ENCODE data around the gene ITPR3. TPM values are rescaled to one million over a fixed set of nuclear protein-coding genes. Genes with fewer than 3 reads are reported as not detected.

ITPR3 gene
- total RNA-seq, 2 experiments from 2014 or later = 54.2 to 55.1 TPM

GRCh38 chr6:33633084-33633461 lies 12.0 kb downstream of the ITPR3 start:
- Mint-ChIP-seq H3K36me3 (ENCODE audit: low read depth) (peaks cover 40% of the 10 kb centered on the region), H3K9me3 (no peaks in the 10 kb centered on the region), H3K4me3 (peak overlapping the region; percentile 63), H3K27ac (peak overlapping the region; percentile 44), H3K27me3 (no peaks in the 10 kb centered on the region), H3K4me1 (peaks cover 75% of the 10 kb centered on the region)
- ChIA-PET CTCF (interaction anchor here (1.7 to 3.1 kb wide), 2 partner anchors 43 to 45 kb away, joined by 6 to 11 read pairs; no protein-coding TSS in a partner anchor), POLR2A (interaction anchor here (1.0 to 4.0 kb wide), 3 partner anchors 10 to 43 kb away, joined by 3 to 26 read pairs (median 5); partner anchors contain the start of gene ITPR3)
- no peak for DNase-seq

- H3K27ac Mint-ChIP-seq = no peak overlapping the region
- H3K9me3 Mint-ChIP-seq = no peaks in the 10 kb centered on the region
- peaks cover 75% of the 10 kb centered on the region for H3K4me1 Mint-ChIP-seq
- ChIA-PET POLR2A (interaction anchor here (1.0 to 4.1 kb wide), 7 partner anchors 9 to 64 kb away, joined by 3 to 26 read pairs (median 5); partner anchors contain the start of gene ITPR3), CTCF (interaction anchor here (0.6 to 3.1 kb wide), 5 partner anchors 26 to 383 kb away, joined by 3 to 11 read pairs (median 5); no protein-coding TSS in a partner anchor)
- H3K27me3 Mint-ChIP-seq = no peaks in the 10 kb centered on the region
- H3K4me3 Mint-ChIP-seq = peak overlapping the region; percentile 63
- peaks cover 40% of the 10 kb centered on the region for H3K36me3 Mint-ChIP-seq (ENCODE audit: low read depth)
- DNase-seq = peak; percentile 70
Observed at GRCh38 chr6:33633462-33634158, 12.5 kb downstream of the ITPR3 start.

GRCh38 chr6:33634161-33634727 lies 13.1 kb downstream of the ITPR3 start:
- CTCF ChIA-PET = interaction anchor here (0.6 to 3.1 kb wide), 4 partner anchors 27 to 383 kb away, joined by 3 to 11 read pairs (median 4); no protein-coding TSS in a partner anchor
- Mint-ChIP-seq H3K27me3 (no peaks in the 10 kb centered on the region), H3K9me3 (no peaks in the 10 kb centered on the region), H3K36me3 (ENCODE audit: low read depth) (peaks cover 40% of the 10 kb centered on the region), H3K27ac (no peak overlapping the region), H3K4me1 (peaks cover 75% of the 10 kb centered on the region), H3K4me3 (peak overlapping the region; percentile 53)
- POLR2A ChIA-PET = interaction anchor here (1.0 to 4.1 kb wide), 5 partner anchors 9 to 63 kb away, joined by 3 to 17 read pairs (median 5); partner anchors contain the start of gene ITPR3
- no peak for DNase-seq

- Mint-ChIP-seq H3K27ac (no peak overlapping the region), H3K36me3 (ENCODE audit: low read depth) (peaks cover 45% of the 10 kb centered on the region), H3K4me3 (peak overlapping the region; percentile 36), H3K9me3 (no peaks in the 10 kb centered on the region), H3K4me1 (peaks cover 78% of the 10 kb centered on the region), H3K27me3 (no peaks in the 10 kb centered on the region)
- no peak for DNase-seq
- ChIA-PET POLR2A (interaction anchor here (2.1 to 4.1 kb wide), 2 partner anchors 14 to 56 kb away, joined by 7 to 17 read pairs; partner anchors contain the start of gene ITPR3), CTCF (interaction anchor here (1.6 to 3.1 kb wide), 2 partner anchors 45 to 66 kb away, joined by 5 to 11 read pairs; no protein-coding TSS in a partner anchor)
Observed at GRCh38 chr6:33634946-33635345, 13.8 kb downstream of the ITPR3 start.

GRCh38 chr6:33636655-33637054 lies 15.5 kb downstream of the ITPR3 start:
- Mint-ChIP-seq H3K9me3 (no peaks in the 10 kb centered on the region), H3K27me3 (no peaks in the 10 kb centered on the region), H3K36me3 (ENCODE audit: low read depth) (peaks cover 41% of the 10 kb centered on the region), H3K4me1 (peaks cover 67% of the 10 kb centered on the region), H3K4me3 (no peak overlapping the region), H3K27ac (no peak overlapping the region)
- no peak for DNase-seq
- CTCF ChIA-PET = no interaction called here
- POLR2A ChIA-PET = interaction anchor here (4.1 kb wide), 1 partner anchor 16 kb away, joined by 17 read pairs; the partner anchor contains the start of gene ITPR3

GRCh38 chr6:33638556-33638955 lies 17.4 kb downstream of the ITPR3 start:
- no peaks in the 10 kb centered on the region for H3K9me3 Mint-ChIP-seq
- H3K27me3 Mint-ChIP-seq = no peaks in the 10 kb centered on the region
- DNase-seq = no peak
- H3K36me3 Mint-ChIP-seq (ENCODE audit: low read depth) = peaks cover 43% of the 10 kb centered on the region
- ChIA-PET CTCF (no interaction called here), POLR2A (no interaction called here)
- H3K27ac Mint-ChIP-seq = peak overlapping the region; percentile 60
- H3K4me1 Mint-ChIP-seq = peaks cover 55% of the 10 kb centered on the region
- no peak overlapping the region for H3K4me3 Mint-ChIP-seq

GRCh38 chr6:33639559-33639958 lies 18.4 kb downstream of the ITPR3 start:
- Mint-ChIP-seq H3K4me3 (no peak overlapping the region), H3K36me3 (ENCODE audit: low read depth) (peaks cover 36% of the 10 kb centered on the region), H3K27ac (no peak overlapping the region), H3K9me3 (no peaks in the 10 kb centered on the region), H3K4me1 (peaks cover 47% of the 10 kb centered on the region), H3K27me3 (no peaks in the 10 kb centered on the region)
- ChIA-PET POLR2A (no interaction called here), CTCF (interaction anchor here (0.6 kb wide), 1 partner anchor 61 kb away, joined by 3 read pairs; no protein-coding TSS in a partner anchor)
- DNase-seq = no peak

GRCh38 chr6:33640361-33640760 lies 19.2 kb downstream of the ITPR3 start:
- ChIA-PET POLR2A (no interaction called here), CTCF (interaction anchor here (0.5 kb wide), 1 partner anchor 42 kb away, joined by 4 read pairs; no protein-coding TSS in a partner anchor)
- Mint-ChIP-seq H3K27ac (no peak overlapping the region), H3K4me1 (peaks cover 41% of the 10 kb centered on the region), H3K9me3 (no peaks in the 10 kb centered on the region), H3K4me3 (no peak overlapping the region), H3K36me3 (ENCODE audit: low read depth) (peaks cover 34% of the 10 kb centered on the region), H3K27me3 (no peaks in the 10 kb centered on the region)
- DNase-seq = no peak

- Mint-ChIP-seq H3K4me3 (no peak overlapping the region), H3K27me3 (no peaks in the 10 kb centered on the region), H3K4me1 (peaks cover 39% of the 10 kb centered on the region), H3K27ac (no peak overlapping the region), H3K9me3 (no peaks in the 10 kb centered on the region), H3K36me3 (ENCODE audit: low read depth) (peaks cover 35% of the 10 kb centered on the region)
- CTCF ChIA-PET = no interaction called here
- POLR2A ChIA-PET = no interaction called here
- DNase-seq = no peak
Observed at GRCh38 chr6:33641144-33641543, 20.0 kb downstream of the ITPR3 start.

GRCh38 chr6:33641602-33642001 lies 20.5 kb downstream of the ITPR3 start:
- H3K27me3 Mint-ChIP-seq = no peaks in the 10 kb centered on the region
- no peak overlapping the region for H3K4me3 Mint-ChIP-seq
- ChIA-PET CTCF (no interaction called here), POLR2A (no interaction called here)
- H3K4me1 Mint-ChIP-seq = peaks cover 38% of the 10 kb centered on the region
- H3K27ac Mint-ChIP-seq = peak overlapping the region; percentile 9
- H3K9me3 Mint-ChIP-seq = no peaks in the 10 kb centered on the region
- DNase-seq = no peak
- H3K36me3 Mint-ChIP-seq (ENCODE audit: low read depth) = peaks cover 31% of the 10 kb centered on the region

GRCh38 chr6:33642897-33643296 lies 21.8 kb downstream of the ITPR3 start:
- H3K36me3 Mint-ChIP-seq (ENCODE audit: low read depth) = peaks cover 35% of the 10 kb centered on the region

GRCh38 chr6:33651403-33651802 lies 30.3 kb downstream of the ITPR3 start:
- CTCF ChIA-PET = interaction anchor here (1.2 kb wide), 1 partner anchor 44 kb away, joined by 3 read pairs; no protein-coding TSS in a partner anchor
- H3K4me3 Mint-ChIP-seq = no peak overlapping the region
- H3K27ac Mint-ChIP-seq = no peak overlapping the region
- POLR2A ChIA-PET = interaction anchor here (0.8 kb wide), 1 partner anchor 32 kb away, joined by 3 read pairs; no protein-coding TSS in a partner anchor
- H3K9me3 Mint-ChIP-seq = no peaks in the 10 kb centered on the region
- H3K27me3 Mint-ChIP-seq = no peaks in the 10 kb centered on the region
- H3K36me3 Mint-ChIP-seq (ENCODE audit: low read depth) = peaks cover 21% of the 10 kb centered on the region
- DNase-seq = no peak
- H3K4me1 Mint-ChIP-seq = peaks cover 18% of the 10 kb centered on the region

More at GRCh38 chr6:33642897-33643296, 21.8 kb downstream of the ITPR3 start:
- ChIA-PET CTCF (no interaction called here), POLR2A (interaction anchor here (1.2 to 1.8 kb wide), 2 partner anchors 9 to 68 kb away, joined by 3 to 5 read pairs; partner anchors contain the start of gene UQCC2)
- H3K4me1 Mint-ChIP-seq = peaks cover 29% of the 10 kb centered on the region
- H3K9me3 Mint-ChIP-seq = no peaks in the 10 kb centered on the region
- H3K27me3 Mint-ChIP-seq = no peaks in the 10 kb centered on the region
- DNase-seq = no peak
- no peak overlapping the region for H3K4me3 Mint-ChIP-seq
- no peak overlapping the region for H3K27ac Mint-ChIP-seq

GRCh38 chr6:33652002-33652401 lies 30.9 kb downstream of the ITPR3 start:
- ChIA-PET POLR2A (interaction anchor here (0.8 kb wide), 1 partner anchor 31 kb away, joined by 3 read pairs; no protein-coding TSS in a partner anchor), CTCF (interaction anchor here (1.0 to 1.2 kb wide), 3 partner anchors 45 to 66 kb away, joined by 3 to 4 read pairs (median 3); no protein-coding TSS in a partner anchor)
- Mint-ChIP-seq H3K9me3 (no peaks in the 10 kb centered on the region), H3K4me3 (no peak overlapping the region), H3K27me3 (no peaks in the 10 kb centered on the region), H3K27ac (no peak overlapping the region), H3K36me3 (ENCODE audit: low read depth) (peaks cover 21% of the 10 kb centered on the region), H3K4me1 (peaks cover 17% of the 10 kb centered on the region)
- DNase-seq = no peak
